ENCODE measurements around the gene DNAJC21. TPM values are rescaled to one million over a fixed set of nuclear protein-coding genes. Genes with fewer than 3 reads are reported as not detected.
"Not testable (repeated sequence)": the region's sequence is repeated elsewhere in the genome, so short reads cannot be mapped to it uniquely, and the experiment has no call there.

Gene DNAJC21
- total RNA-seq, 1 donor from 2014 or later, result 36.8 TPM

GRCh38 chr5:34918025-34918424 is 11.3 kb upstream of the DNAJC21 start:
- peaks cover 6% of the 10 kb centered on the region for H3K27me3 Mint-ChIP-seq (ENCODE audit: unreplicated experiment)
- H3K9me3 Mint-ChIP-seq (ENCODE audit: unreplicated experiment), result no peaks in the 10 kb centered on the region
- peaks cover 9% of the 10 kb centered on the region for H3K36me3 Mint-ChIP-seq (ENCODE audit: low read depth, unreplicated experiment)
- no peak overlapping the region for H3K27ac Mint-ChIP-seq (ENCODE audit: unreplicated experiment)
- no peak for DNase-seq (ENCODE audit: low spot score)
- H3K4me3 Mint-ChIP-seq (ENCODE audit: unreplicated experiment), result no peak overlapping the region
- H3K4me1 Mint-ChIP-seq (ENCODE audit: unreplicated experiment), result peaks cover 16% of the 10 kb centered on the region
- TF ChIP-seq CTCF (IDR thresholded peaks at IDR 0.05; ENCODE audit: unreplicated experiment), result no peak

GRCh38 chr5:34919077-34919476 is 10.3 kb upstream of the DNAJC21 start:
- peaks cover 16% of the 10 kb centered on the region for H3K4me1 Mint-ChIP-seq (ENCODE audit: unreplicated experiment)
- no peak overlapping the region for H3K27ac Mint-ChIP-seq (ENCODE audit: unreplicated experiment)
- H3K4me3 Mint-ChIP-seq (ENCODE audit: unreplicated experiment), result no peak overlapping the region
- TF ChIP-seq CTCF (IDR thresholded peaks at IDR 0.05; ENCODE audit: unreplicated experiment), result no peak
- H3K27me3 Mint-ChIP-seq (ENCODE audit: unreplicated experiment), result peaks cover 6% of the 10 kb centered on the region
- H3K9me3 Mint-ChIP-seq (ENCODE audit: unreplicated experiment), result no peaks in the 10 kb centered on the region
- DNase-seq (ENCODE audit: low spot score), result no peak
- peaks cover 9% of the 10 kb centered on the region for H3K36me3 Mint-ChIP-seq (ENCODE audit: low read depth, unreplicated experiment)

GRCh38 chr5:34923256-34923655 is 6.1 kb upstream of the DNAJC21 start:
- H3K9me3 Mint-ChIP-seq (ENCODE audit: unreplicated experiment); H3K27me3 Mint-ChIP-seq (ENCODE audit: unreplicated experiment); H3K27ac Mint-ChIP-seq (ENCODE audit: unreplicated experiment); H3K36me3 Mint-ChIP-seq (ENCODE audit: low read depth, unreplicated experiment); H3K4me3 Mint-ChIP-seq (ENCODE audit: unreplicated experiment); DNase-seq (ENCODE audit: low spot score); H3K4me1 Mint-ChIP-seq (ENCODE audit: unreplicated experiment): not testable (repeated sequence)

- no peak overlapping the region for H3K4me3 Mint-ChIP-seq (ENCODE audit: unreplicated experiment)
- H3K27me3 Mint-ChIP-seq (ENCODE audit: unreplicated experiment), result no peaks in the 10 kb centered on the region
- peaks cover 6% of the 10 kb centered on the region for H3K36me3 Mint-ChIP-seq (ENCODE audit: low read depth, unreplicated experiment)
- no peak for TF ChIP-seq CTCF (IDR thresholded peaks at IDR 0.05; ENCODE audit: unreplicated experiment)
- no peaks in the 10 kb centered on the region for H3K4me1 Mint-ChIP-seq (ENCODE audit: unreplicated experiment)
- no peak overlapping the region for H3K27ac Mint-ChIP-seq (ENCODE audit: unreplicated experiment)
- H3K9me3 Mint-ChIP-seq (ENCODE audit: unreplicated experiment), result no peaks in the 10 kb centered on the region
- DNase-seq (ENCODE audit: low spot score), result no peak
These were observed 5.5 kb upstream of the DNAJC21 start for GRCh38 chr5:34923694-34924461.

GRCh38 chr5:34924462-34924765 is 4.9 kb upstream of the DNAJC21 start:
- no peak for DNase-seq (ENCODE audit: low spot score)
- Mint-ChIP-seq H3K36me3 (ENCODE audit: low read depth, unreplicated experiment) (peaks cover 6% of the 10 kb centered on the region), H3K27me3 (ENCODE audit: unreplicated experiment) (no peaks in the 10 kb centered on the region), H3K27ac (ENCODE audit: unreplicated experiment) (no peak overlapping the region), H3K9me3 (ENCODE audit: unreplicated experiment) (no peaks in the 10 kb centered on the region), H3K4me3 (ENCODE audit: unreplicated experiment) (no peak overlapping the region), H3K4me1 (ENCODE audit: unreplicated experiment) (no peaks in the 10 kb centered on the region)
- TF ChIP-seq CTCF (IDR thresholded peaks at IDR 0.05; ENCODE audit: unreplicated experiment), result no peak
